ENCODE measurements around the gene WDR74. TPM values are rescaled to one million over a fixed set of nuclear protein-coding genes. Genes with fewer than 3 reads are reported as not detected.

Gene WDR74
- total RNA-seq, 4 donors from 2014 or later: 32.3 to 138 (median 40.8) TPM

DNA sequence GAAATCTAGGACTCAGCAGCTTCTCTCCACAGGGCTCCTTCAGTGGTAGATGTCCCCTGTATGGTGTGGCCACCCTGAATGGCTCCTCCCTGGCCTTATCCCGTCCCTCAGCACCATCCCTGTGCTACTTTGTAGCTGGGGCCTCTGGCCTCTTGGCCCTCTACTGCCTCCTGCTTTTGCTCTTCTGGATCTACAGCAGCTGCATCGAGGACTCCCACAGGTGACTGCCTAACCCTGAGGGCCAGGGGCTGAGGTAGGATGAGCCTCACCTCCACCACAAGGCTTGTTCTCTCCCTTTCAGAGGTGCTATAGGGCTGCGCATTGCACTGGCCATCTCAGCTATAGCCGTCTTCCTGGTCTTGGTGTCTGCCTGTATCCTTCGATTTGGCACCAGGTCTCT, 50.4 kb downstream of the WDR74 start:
- TF ChIP-seq CTCF (IDR thresholded peaks at IDR 0.05): no peak
- DNase-seq (ENCODE audit: low spot score): no peak
- ATAC-seq (ENCODE audit: low FRiP score): no peak

DNA sequence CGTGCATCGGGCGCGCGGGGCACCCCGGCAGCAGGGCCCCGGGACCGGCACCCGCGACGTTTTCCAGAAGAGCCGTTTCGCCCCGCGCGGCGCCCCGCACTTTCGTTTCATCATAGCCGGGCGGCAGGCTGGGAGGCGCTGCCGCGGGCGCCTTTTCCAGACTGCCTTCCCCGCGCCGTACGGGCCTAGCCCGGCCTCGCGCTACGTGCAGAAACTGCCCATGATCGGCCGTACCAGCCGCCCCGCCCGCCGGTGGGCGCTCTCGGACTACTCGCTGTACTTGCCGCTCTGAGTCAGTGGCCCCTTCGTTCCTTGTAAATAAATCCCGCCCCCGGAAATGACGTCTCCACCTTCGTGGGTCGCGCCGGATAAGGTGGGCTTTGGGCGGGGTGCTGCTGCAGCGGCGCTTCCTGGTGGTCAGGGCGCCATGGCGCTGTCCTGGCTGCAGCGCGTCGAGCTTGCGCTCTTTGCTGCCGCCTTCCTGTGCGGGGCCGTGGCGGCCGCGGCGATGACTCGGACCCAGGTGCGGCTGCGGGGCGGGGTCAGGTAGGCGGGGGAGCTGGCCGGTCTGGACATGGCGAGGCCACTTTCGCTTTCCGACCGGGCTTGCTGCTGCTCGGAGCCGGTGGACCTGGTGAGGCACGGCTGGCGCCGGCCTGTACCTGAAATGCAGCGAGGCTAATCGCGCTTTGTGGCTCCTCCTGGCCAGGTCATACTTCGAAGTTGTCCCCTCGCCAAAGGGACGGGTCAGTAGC, 52.2 kb downstream of the WDR74 start, which contains the start of gene TMEM179B:
TMEM179B (plus strand) TSS at position 398 of the 755 bp plus-strand sequence; CDS start at position 428, 30 bp downstream.
- peak in 1 of 3 donors; percentile 56 for TF ChIP-seq CTCF (IDR thresholded peaks at IDR 0.05)
- peak; percentile 99 for DNase-seq (ENCODE audit: low spot score)
- peak; percentile 91 for ATAC-seq (ENCODE audit: low FRiP score)

DNA sequence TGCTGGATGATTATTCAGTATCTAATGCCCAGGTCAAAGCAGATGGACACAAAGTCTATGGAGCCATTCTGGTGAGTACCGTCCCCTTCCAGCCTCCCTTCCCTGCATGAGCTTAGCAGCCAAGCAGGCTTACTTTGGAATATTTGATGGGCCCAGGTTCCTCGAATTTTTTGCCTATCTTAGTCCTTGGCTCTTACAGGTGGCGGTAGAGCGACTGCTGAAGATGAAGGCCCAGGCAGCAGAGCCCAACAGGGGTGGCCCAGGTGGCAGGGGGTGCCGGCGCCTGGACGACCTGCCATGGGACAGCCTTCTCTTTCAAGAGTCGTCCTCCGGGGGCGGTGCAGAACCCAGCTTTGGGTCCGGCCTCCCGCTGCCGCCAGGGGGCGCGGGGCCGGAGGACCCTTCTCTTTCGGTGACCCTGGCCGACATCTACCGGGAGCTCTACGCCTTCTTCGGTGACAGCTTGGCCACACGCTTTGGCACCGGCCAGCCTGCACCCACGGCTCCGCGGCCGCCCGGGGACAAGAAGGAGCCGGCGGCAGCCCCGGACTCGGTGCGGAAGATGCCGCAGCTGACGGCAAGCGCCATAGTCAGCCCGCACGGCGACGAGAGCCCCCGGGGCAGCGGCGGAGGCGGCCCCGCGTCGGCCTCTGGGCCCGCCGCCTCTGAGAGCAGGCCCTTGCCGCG, 52.9 kb downstream of the WDR74 start:
- ATAC-seq (ENCODE audit: low FRiP score) (peak; percentile 81), DNase-seq (ENCODE audit: low spot score) (peak; percentile 58)
- peak in 1 of 3 donors; percentile 92 for TF ChIP-seq CTCF (IDR thresholded peaks at IDR 0.05)

Small RNAs within 50 kb of the gene (small RNA-seq; reads per million reads assigned to genes)
- gene MIR6514: not detected
- gene RF00099: not detected
- gene RNU6-118P: not detected
- gene SNORD22: not detected
- gene SNORD26: not detected
- gene SNORD27: not detected
- gene SNORD28: not detected
- gene SNORD30: 1,887 reads per million, percentile 99 among the genes with 10 or more reads in this experiment

Other genes with a start within 250 kb of the WDR74 start
- 10 to 100 TPM in 3 of 4 donors, 1 to 10 TPM in 1; 7.9 to 11.0 (median 10.5) TPM for gene TUT1, start 248.1 kb downstream of the WDR74 start, total RNA-seq
- 100 to 1,000 TPM in 2 of 4 donors, 10 to 100 TPM in 2; 77.1 to 172 (median 89.6) TPM for gene MTA2, start 237.7 kb downstream of the WDR74 start, total RNA-seq
- 10 to 100 TPM; 40.7 to 68.6 (median 52.0) TPM for gene EML3, start 226.8 kb downstream of the WDR74 start, total RNA-seq
- gene ROM1, start 226.3 kb downstream of the WDR74 start, total RNA-seq: 10 to 100 TPM in 3 of 4 donors, 1 to 10 TPM in 1; 7.9 to 12.7 (median 11.4) TPM
- 10 to 100 TPM; 18.8 to 40.7 (median 23.2) TPM for gene B3GAT3, start 217.6 kb downstream of the WDR74 start, total RNA-seq
- 100 to 1,000 TPM; 108 to 166 (median 128) TPM for gene GANAB, start 193.0 kb downstream of the WDR74 start, total RNA-seq
- gene INTS5, start 186.3 kb downstream of the WDR74 start, total RNA-seq: 10 to 100 TPM; 11.9 to 27.7 (median 17.2) TPM
- gene C11orf98, start 174.4 kb downstream of the WDR74 start, total RNA-seq: 10 to 100 TPM; 18.3 to 42.9 (median 33.3) TPM
- gene CSKMT, start 174.3 kb downstream of the WDR74 start, total RNA-seq: 10 to 100 TPM in 1 of 4 donors, 1 to 10 TPM in 3; 2.8 to 18.4 (median 7.0) TPM
- 1 to 10 TPM; 7.3 to 9.9 (median 8.2) TPM for gene UQCC3, start 167.9 kb downstream of the WDR74 start, total RNA-seq
- 1 to 10 TPM; 3.0 to 6.8 (median 5.7) TPM for gene LBHD1, start 167.3 kb downstream of the WDR74 start, total RNA-seq
- gene UBXN1, start 160.5 kb downstream of the WDR74 start, total RNA-seq: 100 to 1,000 TPM; 135 to 196 (median 167) TPM
- gene LRRN4CL, start 150.1 kb downstream of the WDR74 start, total RNA-seq: 10 to 100 TPM; 30.9 to 49.3 (median 44.5) TPM
- gene BSCL2, start 132.2 kb downstream of the WDR74 start, total RNA-seq: 10 to 100 TPM; 37.1 to 51.2 (median 48.2) TPM
- gene GNG3, start 131.9 kb downstream of the WDR74 start, total RNA-seq: not detected
- 10 to 100 TPM; 10.7 to 42.6 (median 25.2) TPM for gene HNRNPUL2, start 112.1 kb downstream of the WDR74 start, total RNA-seq
- gene TTC9C, start 111.1 kb downstream of the WDR74 start, total RNA-seq: 10 to 100 TPM; 13.8 to 24.4 (median 19.0) TPM
- 1 to 10 TPM; 5.3 to 7.3 (median 5.8) TPM for gene ZBTB3, start 85.4 kb downstream of the WDR74 start, total RNA-seq
- 10 to 100 TPM; 37.9 to 57.9 (median 50.5) TPM for gene POLR2G, start 78.0 kb downstream of the WDR74 start, total RNA-seq
- 10 to 100 TPM; 11.7 to 20.3 (median 14.9) TPM for gene TAF6L, start 68.2 kb downstream of the WDR74 start, total RNA-seq
- gene TMEM179B, start 52.2 kb downstream of the WDR74 start, total RNA-seq: 10 to 100 TPM; 36.4 to 69.7 (median 57.1) TPM
- gene TMEM223, start 47.6 kb downstream of the WDR74 start, total RNA-seq: 10 to 100 TPM; 20.8 to 45.1 (median 30.3) TPM
- gene NXF1, start 34.1 kb downstream of the WDR74 start, total RNA-seq: 100 to 1,000 TPM in 1 of 4 donors, 10 to 100 TPM in 3; 51.9 to 101 (median 78.3) TPM
- 10 to 100 TPM; 32.2 to 43.1 (median 37.4) TPM for gene STX5, start 7.5 kb downstream of the WDR74 start, total RNA-seq
- gene TEX54, start 6.7 kb downstream of the WDR74 start, total RNA-seq: not detected
- 100 to 1,000 TPM; 110 to 239 (median 191) TPM for gene SLC3A2, start 41.3 kb upstream of the WDR74 start, total RNA-seq
- not detected for gene CHRM1, start 81.8 kb upstream of the WDR74 start, total RNA-seq
- gene SLC22A6, start 145.4 kb upstream of the WDR74 start, total RNA-seq: not detected
- gene SLC22A8, start 176.3 kb upstream of the WDR74 start, total RNA-seq: not detected

Measured in omental fat pad (tissue), 4 donors.